Suprapubic skin (tissue), 4 donors: ENCODE data around the gene TOR1AIP2. TPM values are rescaled to one million over a fixed set of nuclear protein-coding genes. Genes with fewer than 3 reads are reported as not detected.
A peak's percentile ranks its signal among the peaks of the same experiment; 100 is the strongest.

ENCODE experiments used
- DNase-seq, 2 donors: peaks; one replicate each; pipeline ENCODE4 v3.0.0-alpha.2; 2019; ENCODE audit warnings: low spot score in 2 of 2
- H3K27ac ChIP-seq: fragments of 200-600 bp; sonication (generic); one replicate; pipeline ENCODE4 v1.5.1; 2019
- H3K27me3 ChIP-seq: fragments of 200-600 bp; sonication (generic); one replicate; pipeline ENCODE4 v1.5.1; 2019
- H3K36me3 ChIP-seq: fragments of 200-600 bp; sonication (generic); one replicate; pipeline ENCODE4 v1.5.1; 2019
- H3K4me1 ChIP-seq: fragments of 200-600 bp; sonication (generic); one replicate; pipeline ENCODE4 v1.5.1; 2019
- H3K4me3 ChIP-seq: fragments of 200-600 bp; sonication (generic); one replicate; pipeline ENCODE4 v1.5.1; 2019; ENCODE audit warnings: mild to moderate bottlenecking
- H3K9me3 ChIP-seq: fragments of 200-600 bp; sonication (generic); one replicate; pipeline ENCODE4 v1.5.1; 2019
- EP300 ChIP-seq: sonication (generic); formaldehyde crosslinking; IDR thresholded peaks from one replicate; pipeline ENCODE4 v1.6.1; 2017; ENCODE audit warnings: antibody characterized with exemption
- POLR2A ChIP-seq, 2 donors: fragments of 450-650 bp; IDR thresholded peaks; one replicate each; pipeline ENCODE4 v1.6.1; 2017; ENCODE audit warnings: antibody characterized with exemption in 2 of 2, mild to moderate bottlenecking in 2 of 2, moderate library complexity in 2 of 2
- POLR2AphosphoS5 ChIP-seq, 3 donors: sonication (generic); formaldehyde crosslinking; IDR thresholded peaks; one replicate each; pipeline ENCODE4 v1.6.1; 2017; ENCODE audit warnings: antibody characterized with exemption in 3 of 3
- WGBS: methylation state at CpG from one replicate; pipeline ENCODE4 v1.1.5; 2018; 5-methylcytosine and 5-hydroxymethylcytosine counted together
- total RNA-seq, 4 donors: library from RNA; depleted of rRNA; stranded (reverse); fragments of >200 nt; gene quantifications; one replicate each; pipeline ENCODE4 v1.1.0, GENCODE V29; 2016
- TF ChIP-seq, protein P1 (sequence below), 2 donors: fragments of 200-600 bp in 1 of 2; fragments of 450-650 bp in 1 of 2; sonication (generic) in 1 of 2; IDR thresholded peaks; one replicate each; pipeline ENCODE4 v1.5.1; 2016 to 2019; ENCODE audit warnings: antibody characterized with exemption in 2 of 2, mild to moderate bottlenecking in 1 of 2, moderate library complexity in 1 of 2

TOR1AIP2 gene
- total RNA-seq, 4 donors from 2014 or later, result 68.0 to 91.5 (median 78.3) TPM

GRCh38 chr1:179867493-179868330, 9.9 kb downstream of the TOR1AIP2 start:
- peaks cover 41% of the 10 kb centered on the region for H3K36me3 ChIP-seq
- H3K27ac ChIP-seq, result no peak overlapping the region
- DNase-seq, result no peak
- H3K9me3 ChIP-seq, result no peaks in the 10 kb centered on the region
- no peak for TF ChIP-seq EP300
- TF ChIP-seq, protein P1, sequence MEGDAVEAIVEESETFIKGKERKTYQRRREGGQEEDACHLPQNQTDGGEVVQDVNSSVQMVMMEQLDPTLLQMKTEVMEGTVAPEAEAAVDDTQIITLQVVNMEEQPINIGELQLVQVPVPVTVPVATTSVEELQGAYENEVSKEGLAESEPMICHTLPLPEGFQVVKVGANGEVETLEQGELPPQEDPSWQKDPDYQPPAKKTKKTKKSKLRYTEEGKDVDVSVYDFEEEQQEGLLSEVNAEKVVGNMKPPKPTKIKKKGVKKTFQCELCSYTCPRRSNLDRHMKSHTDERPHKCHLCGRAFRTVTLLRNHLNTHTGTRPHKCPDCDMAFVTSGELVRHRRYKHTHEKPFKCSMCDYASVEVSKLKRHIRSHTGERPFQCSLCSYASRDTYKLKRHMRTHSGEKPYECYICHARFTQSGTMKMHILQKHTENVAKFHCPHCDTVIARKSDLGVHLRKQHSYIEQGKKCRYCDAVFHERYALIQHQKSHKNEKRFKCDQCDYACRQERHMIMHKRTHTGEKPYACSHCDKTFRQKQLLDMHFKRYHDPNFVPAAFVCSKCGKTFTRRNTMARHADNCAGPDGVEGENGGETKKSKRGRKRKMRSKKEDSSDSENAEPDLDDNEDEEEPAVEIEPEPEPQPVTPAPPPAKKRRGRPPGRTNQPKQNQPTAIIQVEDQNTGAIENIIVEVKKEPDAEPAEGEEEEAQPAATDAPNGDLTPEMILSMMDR (IDR thresholded peaks at IDR 0.05), result peak; percentile 44 to 57
- no peak for TF ChIP-seq POLR2A (IDR thresholded peaks at IDR 0.05)
- no peaks in the 10 kb centered on the region for H3K27me3 ChIP-seq
- peaks cover 9% of the 10 kb centered on the region for H3K4me1 ChIP-seq
- 0% methylated on average over 1 of the region's 1 CpG for WGBS
- H3K4me3 ChIP-seq, result no peak overlapping the region

DNA sequence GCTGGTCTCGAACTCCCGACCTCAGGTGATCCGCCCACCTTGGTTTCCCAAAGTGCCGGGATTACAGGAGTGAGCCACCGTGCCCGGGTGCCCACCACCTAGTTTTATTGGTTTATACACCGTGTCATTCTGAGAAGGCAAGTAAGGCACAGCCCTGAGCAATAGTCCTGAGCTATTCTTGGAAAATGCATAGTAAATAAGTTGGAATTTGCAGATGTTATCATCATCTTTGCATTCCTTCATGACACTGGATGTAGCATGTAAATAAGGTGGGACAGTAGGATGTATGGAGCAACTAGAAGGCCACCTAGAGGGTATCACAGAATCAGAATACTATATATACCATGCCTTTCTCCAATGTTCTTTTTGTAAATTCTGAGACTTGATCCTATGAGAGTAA, 11.0 kb downstream of the TOR1AIP2 start:
- no peak for DNase-seq
- no peak overlapping the region for H3K4me3 ChIP-seq
- H3K36me3 ChIP-seq, result peaks cover 41% of the 10 kb centered on the region
- no peak overlapping the region for H3K27ac ChIP-seq
- TF ChIP-seq POLR2A (IDR thresholded peaks at IDR 0.05) (no peak), POLR2AphosphoS5 (IDR thresholded peaks at IDR 0.05) (no peak), EP300 (no peak)
- TF ChIP-seq, protein P1 (IDR thresholded peaks at IDR 0.05), result no peak
- H3K4me1 ChIP-seq, result no peaks in the 10 kb centered on the region
- H3K27me3 ChIP-seq, result no peaks in the 10 kb centered on the region
- WGBS, result 74% methylated on average over 7 of the region's 7 CpGs
- no peaks in the 10 kb centered on the region for H3K9me3 ChIP-seq

DNA sequence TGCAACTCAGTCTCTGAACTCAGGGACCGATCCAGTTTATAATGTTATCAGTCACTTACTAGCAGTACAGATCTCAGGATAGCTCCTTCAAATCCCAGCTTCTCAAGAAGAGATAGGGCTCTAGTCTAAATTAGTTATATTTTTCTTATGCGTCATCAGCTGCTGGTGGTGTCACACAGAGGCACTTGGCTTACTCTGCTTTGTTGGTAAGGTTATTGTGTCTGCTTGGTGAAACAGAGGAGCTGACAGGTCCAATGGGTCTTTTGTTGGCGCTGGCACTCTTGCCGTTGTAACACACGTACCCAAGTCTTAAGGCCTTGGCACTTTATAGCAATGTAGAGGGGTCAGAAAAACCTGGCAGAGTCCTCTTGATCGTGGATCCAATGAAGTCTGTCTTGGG, 12.2 kb downstream of the TOR1AIP2 start:
- Histone ChIP-seq H3K9me3 (no peaks in the 10 kb centered on the region), H3K4me3 (no peak overlapping the region), H3K27ac (no peak overlapping the region), H3K36me3 (peaks cover 41% of the 10 kb centered on the region), H3K27me3 (no peaks in the 10 kb centered on the region), H3K4me1 (no peaks in the 10 kb centered on the region)
- 93% methylated on average over 6 of the region's 6 CpGs for WGBS
- TF ChIP-seq EP300, result no peak
- TF ChIP-seq, protein P1 (IDR thresholded peaks at IDR 0.05), result no peak
- TF ChIP-seq POLR2AphosphoS5 (IDR thresholded peaks at IDR 0.05), result no peak
- TF ChIP-seq POLR2A (IDR thresholded peaks at IDR 0.05), result no peak
- DNase-seq, result no peak

- no peak overlapping the region for H3K4me3 ChIP-seq
- no peaks in the 10 kb centered on the region for H3K4me1 ChIP-seq
- H3K27me3 ChIP-seq, result no peaks in the 10 kb centered on the region
- no peak for DNase-seq
- TF ChIP-seq EP300 (no peak), POLR2AphosphoS5 (IDR thresholded peaks at IDR 0.05) (no peak), POLR2A (IDR thresholded peaks at IDR 0.05) (no peak)
- TF ChIP-seq, protein P1 (IDR thresholded peaks at IDR 0.05), result no peak
- H3K36me3 ChIP-seq, result peaks cover 27% of the 10 kb centered on the region
- no peaks in the 10 kb centered on the region for H3K9me3 ChIP-seq
- no peak overlapping the region for H3K27ac ChIP-seq
- WGBS, result 75% methylated on average over 3 of the region's 3 CpGs
Observed at GRCh38 chr1:179860652-179861051, 17.0 kb downstream of the TOR1AIP2 start.

DNA sequence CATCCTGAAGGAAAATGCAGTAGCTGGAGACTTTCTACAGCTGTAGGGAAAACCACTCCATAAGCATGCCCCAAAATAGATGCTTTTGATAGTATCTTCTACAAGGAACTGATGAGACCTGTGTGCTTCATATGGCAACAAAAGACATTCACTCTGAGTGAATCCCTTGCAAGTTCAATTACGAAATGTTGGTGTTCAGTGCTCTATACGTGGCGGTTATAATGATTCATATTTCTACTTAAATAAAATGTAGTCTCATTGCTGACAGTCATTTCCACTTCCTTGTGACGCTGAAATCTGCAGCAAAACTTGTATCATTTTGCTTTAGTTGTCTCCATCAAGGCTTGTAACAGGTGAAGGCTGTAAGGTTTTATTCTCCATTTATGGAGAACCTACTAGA, 20.6 kb downstream of the TOR1AIP2 start:
- Histone ChIP-seq H3K4me3 (no peak overlapping the region), H3K9me3 (no peaks in the 10 kb centered on the region), H3K27me3 (no peaks in the 10 kb centered on the region), H3K36me3 (peaks cover 14% of the 10 kb centered on the region), H3K4me1 (no peaks in the 10 kb centered on the region), H3K27ac (no peak overlapping the region)
- DNase-seq, result no peak
- WGBS, result 97% methylated on average over 4 of the region's 4 CpGs
- no peak for TF ChIP-seq POLR2AphosphoS5 (IDR thresholded peaks at IDR 0.05)
- TF ChIP-seq, protein P1 (IDR thresholded peaks at IDR 0.05), result no peak
